GM18861 (cell line): ENCODE data around the gene NTRK3.

Experiments
- ATAC-seq: cut with Tn5 transposase; IDR thresholded peaks from one replicate; pipeline ENCODE4 v1.9.1; 2021; ENCODE audit not compliant: unreplicated experiment

NTRK3 gene

DNA sequence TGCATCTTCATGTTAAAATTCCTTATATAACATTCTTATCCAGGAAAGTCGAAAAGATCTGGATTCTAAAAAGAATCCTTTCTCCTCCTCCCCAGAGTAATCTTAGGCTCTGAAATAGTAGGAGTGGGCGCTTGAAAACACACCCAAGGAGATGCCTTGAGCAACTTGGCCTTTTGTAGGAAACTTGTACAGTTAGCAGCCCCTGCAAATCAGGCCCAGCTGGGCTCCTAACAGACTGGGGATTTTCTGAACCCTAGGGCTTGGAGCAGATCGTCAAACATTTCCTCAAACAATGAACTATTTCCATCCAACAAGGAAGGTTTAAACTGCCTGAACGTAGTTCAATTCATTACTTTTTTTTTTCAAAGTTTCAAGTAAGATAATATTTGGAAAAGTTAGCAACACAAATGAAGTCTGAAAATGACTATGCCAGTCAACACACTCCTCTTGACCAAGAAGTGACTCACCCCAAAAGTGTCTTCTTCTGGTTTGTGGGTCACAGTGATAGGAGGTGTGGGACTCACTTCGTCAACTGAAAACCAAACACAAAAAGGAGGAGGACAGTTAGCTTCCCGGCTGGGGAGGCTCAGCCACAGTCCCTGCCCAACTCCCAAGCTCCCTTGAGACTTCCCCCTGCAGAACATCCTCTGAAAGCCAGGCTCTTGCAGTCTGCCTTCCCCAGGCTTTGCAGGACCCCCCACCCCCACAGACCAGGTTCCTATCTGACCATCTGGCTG lies 129.7 kb downstream of the NTRK3 start:
- no peak for ATAC-seq

DNA sequence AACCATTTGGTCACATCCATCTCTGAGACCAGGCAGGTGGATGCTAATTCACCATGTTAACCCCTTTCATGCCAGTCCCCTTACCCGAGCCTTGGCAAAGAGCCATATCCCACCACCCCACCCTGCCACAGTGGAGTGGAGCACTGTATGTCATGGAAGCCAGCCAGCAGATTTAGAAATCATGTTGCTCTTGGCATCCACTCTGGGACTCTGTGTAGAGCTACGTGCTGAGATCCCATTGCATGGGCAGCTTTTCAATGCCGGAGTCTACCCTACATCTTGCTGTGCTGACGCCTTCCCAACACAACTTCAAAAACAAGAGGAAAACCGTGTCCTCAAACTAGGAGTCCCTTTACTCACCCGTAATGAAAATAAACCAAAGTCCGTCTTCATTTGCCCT lies 131.0 kb downstream of the NTRK3 start:
- no peak for ATAC-seq

DNA sequence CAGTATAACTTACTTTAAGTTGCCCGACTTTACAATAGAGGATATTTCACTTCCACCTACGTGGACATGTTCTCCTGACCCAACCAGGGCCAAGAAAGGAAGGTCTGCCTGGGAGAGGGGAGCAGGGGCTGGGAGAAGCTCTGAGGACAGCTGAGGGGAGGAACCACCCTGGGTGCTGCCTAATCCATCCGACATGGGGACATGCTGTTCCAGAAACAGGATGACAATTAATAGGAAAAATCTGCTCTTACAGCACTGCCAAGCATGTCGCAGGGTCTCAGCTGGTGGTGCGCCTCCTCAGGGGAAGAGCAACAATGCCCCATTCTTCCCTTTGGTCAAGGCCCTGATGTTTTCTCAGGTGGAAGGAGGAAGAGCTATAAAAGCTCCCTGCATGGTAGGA lies 132.3 kb downstream of the NTRK3 start:
- ATAC-seq = no peak

DNA sequence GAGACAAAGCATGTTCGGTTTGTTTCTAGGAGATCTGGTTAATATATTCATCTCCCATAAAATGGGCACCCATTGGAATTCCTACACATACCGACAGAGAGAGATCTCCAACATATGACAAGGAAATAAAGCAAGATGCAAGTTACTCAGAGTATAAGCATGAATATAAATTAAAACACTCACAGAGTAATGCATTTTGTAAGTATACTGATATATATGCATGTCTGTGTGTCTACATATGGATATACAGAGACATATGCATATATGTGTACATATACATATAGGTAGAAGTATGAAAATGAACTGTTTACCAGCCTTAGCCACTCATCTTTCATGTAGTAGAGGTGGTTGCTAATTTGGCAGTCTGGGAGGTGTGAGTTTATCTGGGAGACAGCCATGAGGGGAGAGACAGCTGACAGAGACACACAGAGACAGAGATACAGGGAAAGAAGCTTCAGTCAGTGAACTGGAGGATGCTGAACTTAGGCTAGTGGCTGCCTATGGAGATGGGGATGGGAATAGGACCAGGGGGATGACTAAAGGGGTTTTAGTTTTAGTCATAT lies 134.5 kb downstream of the NTRK3 start:
- ATAC-seq = no peak

- no peak for ATAC-seq
Measured at GRCh38 chr15:88120026-88120425, 136.5 kb downstream of the NTRK3 start.

DNA sequence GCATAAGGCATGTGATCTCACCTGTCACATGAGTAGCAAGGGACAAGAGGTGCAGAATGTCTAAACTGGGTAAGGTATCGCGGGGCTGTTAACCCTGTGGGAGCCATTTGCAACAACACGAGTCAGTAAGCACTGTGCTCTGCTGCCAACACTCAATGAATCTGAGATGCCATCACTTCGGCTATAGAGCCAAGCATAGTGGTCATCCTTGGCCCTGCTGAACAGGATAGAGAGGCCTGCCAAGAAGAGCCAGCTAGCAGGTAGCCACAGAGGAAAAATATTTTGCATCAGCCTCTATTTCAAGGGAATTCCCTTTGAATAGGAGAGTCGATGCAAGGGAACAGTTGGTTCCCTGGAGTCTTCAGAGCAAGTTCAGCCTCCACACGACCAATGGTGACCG lies 137.8 kb downstream of the NTRK3 start:
- ATAC-seq = no peak

- ATAC-seq = no peak
Measured at GRCh38 chr15:88118035-88118434, 138.5 kb downstream of the NTRK3 start.

GRCh38 chr15:88115486-88116152 lies 140.9 kb downstream of the NTRK3 start:
- ATAC-seq = no peak

DNA sequence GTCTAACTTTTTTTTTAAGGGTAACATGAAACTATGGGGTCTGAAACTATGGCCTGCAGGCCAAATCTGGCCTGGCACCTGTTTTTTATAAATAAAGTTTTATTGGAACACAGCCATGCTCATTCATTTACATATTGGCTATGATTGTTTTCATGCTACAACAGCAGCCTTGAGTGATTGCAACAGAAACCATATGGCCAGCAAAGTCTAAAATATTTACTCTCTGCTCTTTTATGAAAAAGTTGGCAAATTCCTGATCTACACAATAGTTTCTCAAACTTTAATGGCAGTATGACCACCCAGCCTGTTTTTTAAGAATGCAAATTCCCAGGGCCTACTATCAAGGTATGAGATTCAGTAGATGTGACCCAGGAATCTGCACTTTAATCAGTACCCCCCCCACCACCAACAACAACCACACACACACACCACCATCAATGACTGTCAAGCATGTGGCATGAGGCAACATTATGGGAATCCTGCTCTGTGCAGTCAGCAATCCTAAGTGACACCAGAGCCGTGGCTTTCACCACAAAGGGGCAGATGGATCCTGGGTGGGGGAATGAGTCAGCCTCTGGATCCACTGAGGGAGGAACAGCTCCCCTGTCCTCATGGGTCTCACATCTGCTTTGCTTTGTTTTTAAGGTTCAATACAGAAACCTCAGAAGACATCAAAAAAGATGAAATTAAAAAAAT lies 142.8 kb downstream of the NTRK3 start:
- ATAC-seq = no peak

- ATAC-seq = no peak
Measured at GRCh38 chr15:88108991-88109390, 147.5 kb downstream of the NTRK3 start.

- no peak for ATAC-seq
Measured at GRCh38 chr15:88108477-88108876, 148.1 kb downstream of the NTRK3 start.

- no peak for ATAC-seq
Measured at GRCh38 chr15:88106074-88106473, 150.5 kb downstream of the NTRK3 start.

DNA sequence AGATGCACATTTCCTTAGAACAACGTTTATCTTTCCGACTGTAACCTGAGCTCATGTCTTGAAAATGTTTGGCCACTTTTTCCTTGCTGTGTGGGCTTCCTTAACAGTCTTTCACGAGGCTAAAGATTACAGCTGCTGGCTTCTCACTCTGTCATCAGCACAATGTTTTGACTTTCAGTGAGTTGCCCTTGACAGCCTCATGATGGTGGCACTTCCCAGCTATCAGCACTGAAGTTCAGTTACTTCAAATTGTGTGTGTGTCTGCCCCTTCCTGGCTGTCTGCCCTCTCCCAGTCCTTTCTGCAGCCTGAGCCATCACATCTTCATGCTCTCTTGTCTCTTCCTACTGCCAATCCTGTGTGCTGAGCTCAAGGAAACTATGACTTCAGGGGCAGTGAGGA lies 152.2 kb downstream of the NTRK3 start:
- ATAC-seq = no peak

DNA sequence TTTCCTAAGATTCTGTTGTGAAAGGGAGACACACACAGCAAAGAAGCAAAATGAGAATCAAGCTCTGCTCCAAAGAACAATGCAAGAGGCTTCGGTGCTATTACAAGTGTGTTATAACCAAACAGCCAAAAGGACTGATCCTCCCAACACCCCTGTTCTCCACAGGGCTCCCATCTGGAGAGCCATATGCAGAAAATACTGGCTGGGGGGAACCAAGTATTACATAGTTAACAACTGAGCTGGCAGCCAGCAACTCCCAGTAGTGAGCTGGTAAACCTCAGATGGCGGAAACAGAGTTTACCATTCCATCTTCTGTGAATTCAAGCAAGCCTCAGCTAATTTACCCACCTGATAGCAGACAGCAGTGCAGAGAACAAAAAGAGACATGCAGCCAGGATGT lies 156.4 kb downstream of the NTRK3 start:
- ATAC-seq = no peak

DNA sequence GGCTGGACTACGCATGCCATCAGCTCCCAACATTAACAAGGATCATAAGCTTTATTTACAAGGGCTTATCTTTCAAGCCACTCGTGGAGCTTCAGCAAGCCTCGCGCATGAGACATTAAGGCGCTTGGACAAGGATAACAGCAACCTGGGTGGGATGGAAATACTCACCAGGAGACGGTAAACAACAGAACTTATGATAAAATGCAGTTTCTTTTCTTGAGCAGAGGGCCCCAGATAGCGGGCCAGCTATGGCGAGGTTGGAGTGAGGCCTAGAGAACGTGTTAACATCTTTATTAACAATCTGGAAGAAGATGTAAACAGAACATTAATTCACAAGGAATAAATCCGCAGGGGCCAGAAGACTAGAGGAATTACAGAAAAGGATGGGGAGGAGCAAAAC lies 158.2 kb downstream of the NTRK3 start:
- ATAC-seq = no peak

DNA sequence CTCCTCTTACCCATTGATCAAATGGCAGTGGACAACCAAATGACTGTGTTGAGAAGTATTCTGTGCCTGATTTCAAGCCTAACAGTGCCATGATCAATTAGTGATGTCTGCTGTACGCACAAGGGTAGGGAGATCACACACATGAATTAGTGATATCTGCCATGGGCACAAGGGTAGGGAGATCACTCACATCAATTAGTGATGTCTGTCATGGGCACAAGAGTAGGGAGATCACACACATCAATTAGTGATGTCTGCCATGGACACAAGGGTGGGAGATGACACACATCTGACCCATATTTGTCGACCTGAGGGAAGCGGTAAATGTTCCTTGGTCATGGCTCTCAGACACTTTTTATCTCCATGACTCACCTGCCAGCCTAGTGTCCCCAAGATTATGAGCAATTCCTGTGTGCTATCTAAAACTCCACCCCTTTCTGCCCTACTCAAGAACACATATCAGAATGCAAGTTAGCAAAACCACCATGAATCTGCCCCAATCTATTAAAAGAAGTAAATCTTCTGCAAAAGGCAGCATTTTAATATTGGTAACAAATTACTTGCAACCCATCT lies 165.0 kb downstream of the NTRK3 start:
- no peak for ATAC-seq

DNA sequence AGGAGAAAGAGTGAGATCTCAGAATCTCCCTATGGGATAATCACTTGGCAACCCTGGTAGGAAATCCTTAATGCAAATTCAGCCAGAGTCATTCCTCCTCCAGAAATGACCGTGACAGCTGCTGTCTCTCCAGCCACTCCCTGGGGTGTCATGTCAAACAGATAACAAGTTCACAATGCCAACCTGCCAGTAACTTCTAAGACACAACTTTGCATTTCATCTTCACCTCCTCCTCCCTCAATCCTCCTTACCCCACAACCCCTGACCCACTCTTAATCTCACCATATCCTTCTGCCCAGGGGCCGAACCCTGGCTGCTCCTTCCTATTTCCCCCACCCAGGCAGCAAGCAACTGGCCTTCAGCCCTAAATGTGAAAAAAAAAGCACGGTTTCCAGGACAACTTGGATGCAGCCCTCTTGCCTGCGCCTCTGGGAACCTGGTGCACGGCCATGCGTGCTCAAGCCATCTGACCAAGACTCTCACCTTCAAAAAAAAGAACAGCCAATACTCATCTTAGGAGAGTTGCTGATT lies 166.0 kb downstream of the NTRK3 start:
- no peak for ATAC-seq

- no peak for ATAC-seq
Measured at GRCh38 chr15:88089731-88090130, 166.8 kb downstream of the NTRK3 start.

GRCh38 chr15:88089024-88089620 lies 167.4 kb downstream of the NTRK3 start:
- ATAC-seq = no peak

DNA sequence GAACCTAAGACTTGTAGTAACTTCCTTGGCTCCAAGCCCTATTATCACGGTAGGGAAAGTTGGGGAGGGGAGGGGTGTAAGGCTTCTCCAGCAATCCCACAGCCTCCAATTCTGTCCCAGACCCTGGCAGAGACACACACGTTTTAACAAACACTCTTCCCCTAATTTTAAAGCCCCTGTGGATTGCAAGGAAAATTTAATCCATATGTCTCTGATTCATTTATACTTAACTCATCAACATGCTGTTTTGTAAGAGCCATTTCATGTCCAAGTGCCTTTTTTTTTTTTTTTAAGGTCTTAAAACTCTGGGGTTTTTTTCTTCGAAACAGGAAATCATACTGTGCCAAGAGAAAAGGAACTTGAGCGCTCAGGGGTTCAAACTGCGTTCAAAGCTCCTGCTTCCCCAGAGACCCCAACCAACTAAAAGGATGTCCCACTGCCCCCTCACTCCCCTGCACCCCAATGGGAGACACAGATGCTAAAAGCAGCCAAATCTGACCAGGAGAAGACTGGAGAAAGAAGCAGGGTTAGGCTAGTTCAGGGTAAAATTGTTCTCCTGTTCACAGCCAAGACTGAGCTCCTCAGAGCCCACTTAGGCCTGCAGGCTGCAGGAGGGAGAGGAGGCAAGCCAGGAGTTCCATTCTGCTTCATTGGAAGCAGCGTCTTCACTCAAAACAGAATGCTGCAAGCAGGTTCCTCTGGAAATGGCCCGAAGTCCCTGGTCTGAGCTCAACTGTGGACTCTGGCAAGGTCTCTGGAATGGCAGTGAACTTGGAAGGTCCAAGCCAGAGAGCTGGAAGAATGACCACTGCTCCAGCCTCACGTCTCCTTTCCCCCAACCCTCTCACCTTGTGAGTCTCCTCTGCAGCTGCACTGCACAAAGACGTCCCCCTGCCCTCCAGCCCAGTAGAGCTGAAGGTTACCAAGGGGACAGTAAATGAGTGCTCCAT lies 172.5 kb downstream of the NTRK3 start:
- no peak for ATAC-seq
